Fibroblast of lung (primary cell): ENCODE data around the gene SH3D19. TPM values are rescaled to one million over a fixed set of nuclear protein-coding genes. Genes with fewer than 3 reads are reported as not detected.

ENCODE experiments used
- DNase-seq, 2 donors: peaks; one replicate each; pipeline versions ENCODE4 v3.0.0 to v3.0.0-alpha.2; 2010; ENCODE audit warnings: low read depth in 2 of 2
- H2AFZ ChIP-seq: 2 replicates; pipeline ENCODE4 v1.5.1; 2012; ENCODE audit warnings: low read length, control low read depth, inconsistent platforms
- H3K27ac ChIP-seq: 2 replicates; pipeline ENCODE4 v1.5.1; 2011; ENCODE audit warnings: low read length, control low read depth; ENCODE audit not compliant: insufficient read depth
- H3K27me3 ChIP-seq: 2 replicates; pipeline ENCODE4 v1.5.1; 2011; ENCODE audit warnings: mild to moderate bottlenecking, low read length; ENCODE audit not compliant: control insufficient read depth, insufficient read depth
- H3K36me3 ChIP-seq: 2 replicates; pipeline ENCODE4 v1.5.1; 2011; ENCODE audit warnings: low read length; ENCODE audit not compliant: control insufficient read depth, insufficient read depth
- H3K4me1 ChIP-seq: 2 replicates; pipeline ENCODE4 v1.5.1; 2011; ENCODE audit warnings: low read length; ENCODE audit not compliant: control insufficient read depth, insufficient read depth; ENCODE audit errors: extremely low read depth
- H3K4me2 ChIP-seq: 2 replicates; pipeline ENCODE4 v1.5.1; 2011; ENCODE audit warnings: low read length, control low read depth; ENCODE audit not compliant: insufficient read depth; ENCODE audit errors: extremely low read depth
- H3K4me3 ChIP-seq, 4 experiments: fragments of 200-600 bp in 1 of 4; sonication (generic) in 1 of 4; replicated peaks in 1 of 4; 2 replicates each; pipeline ENCODE4 v1.5.1; 2011 to 2016; ENCODE audit warnings: low read length in 4 of 4, low read depth in 3 of 4, mild to moderate bottlenecking in 3 of 4, control low read depth in 2 of 4, inconsistent platforms in 1 of 4, mixed read lengths in 1 of 4; ENCODE audit not compliant: insufficient read depth in 1 of 4; ENCODE audit errors: control extremely low read depth in 1 of 4
- H3K79me2 ChIP-seq: 2 replicates; pipeline ENCODE4 v1.5.1; 2012; ENCODE audit warnings: mild to moderate bottlenecking, low read length, inconsistent platforms; ENCODE audit not compliant: control insufficient read depth, insufficient read depth
- H3K9ac ChIP-seq: 2 replicates; pipeline ENCODE4 v1.5.1; 2011; ENCODE audit warnings: mild to moderate bottlenecking, low read length, control low read depth; ENCODE audit not compliant: insufficient read depth
- H3K9me3 ChIP-seq: 2 replicates; pipeline ENCODE4 v1.5.1; 2012; ENCODE audit warnings: low read depth, low read length; ENCODE audit not compliant: control insufficient read depth, insufficient read depth
- H4K20me1 ChIP-seq: 2 replicates; pipeline ENCODE4 v1.5.1; 2011; ENCODE audit warnings: low read length; ENCODE audit not compliant: control insufficient read depth, insufficient read depth; ENCODE audit errors: extremely low read depth
- CTCF ChIP-seq, 2 donors: IDR thresholded peaks in 1 of 2; conservative IDR thresholded peaks in 1 of 2; 1 replicate in 1 of 2; 2 replicates in 1 of 2; pipeline ENCODE4 v1.5.1; 2011 to 2012; ENCODE audit warnings: low read length in 2 of 2, control low read depth in 1 of 2, inconsistent platforms in 1 of 2, low read depth in 1 of 2, mild to moderate bottlenecking in 1 of 2
- EZH2 ChIP-seq: IDR thresholded peaks from 2 replicates; pipeline ENCODE4 v1.5.1; 2012; ENCODE audit warnings: low read length, control low read depth, mild to moderate bottlenecking; ENCODE audit errors: missing control alignments
- polyA plus RNA-seq, 2 donors: library from polyadenylated mRNA; depleted of rRNA in 1 of 2; stranded (reverse) in 1 of 2; unstranded in 1 of 2; fragments of >200 nt; gene quantifications; 2 replicates each; pipeline ENCODE4 v1.2.1, GENCODE V29; 2011 to 2012; ENCODE audit warnings: missing spikeins in 1 of 2
- total RNA-seq: library from RNA; depleted of rRNA; stranded (reverse); fragments of >200 nt; gene quantifications from 2 replicates; pipeline ENCODE4 v1.2.1, GENCODE V29; 2014

The SH3D19 gene
- total and polyA plus RNA-seq, 2 donors (not counting 1 experiment from before 2014, with no cell fraction given): 31.4 to 41.3 TPM

- DNase-seq: peak; percentile 45 to 75
- Histone ChIP-seq H3K4me1 (no peaks in the 10 kb centered on the region), H2AFZ (peak overlapping the region; percentile 43), H3K27ac (no peak overlapping the region), H3K9ac (no peak overlapping the region), H3K4me3 (peak overlapping the region; percentile 31 to 74 (median 54)), H3K9me3 (no peaks in the 10 kb centered on the region), H3K4me2 (peak overlapping the region; percentile 85), H3K36me3 (no peaks in the 10 kb centered on the region), H3K27me3 (no peaks in the 10 kb centered on the region), H4K20me1 (no peaks in the 10 kb centered on the region), H3K79me2 (no peaks in the 10 kb centered on the region)
- no peak for TF ChIP-seq CTCF (conservative IDR thresholded peaks at IDR 0.05 in 1 of 2, IDR thresholded peaks at IDR 0.05 in 1 of 2; ENCODE audit: low read depth in 1 of 2, low read length in 2 of 2)
- no peak for TF ChIP-seq EZH2
These were observed 674 bp downstream of the SH3D19 start for GRCh38 chr4:151324752-151325110.

GRCh38 chr4:151324124-151324751 lies 1.2 kb downstream of the SH3D19 start:
- H3K4me2 ChIP-seq: no peak overlapping the region

DNA sequence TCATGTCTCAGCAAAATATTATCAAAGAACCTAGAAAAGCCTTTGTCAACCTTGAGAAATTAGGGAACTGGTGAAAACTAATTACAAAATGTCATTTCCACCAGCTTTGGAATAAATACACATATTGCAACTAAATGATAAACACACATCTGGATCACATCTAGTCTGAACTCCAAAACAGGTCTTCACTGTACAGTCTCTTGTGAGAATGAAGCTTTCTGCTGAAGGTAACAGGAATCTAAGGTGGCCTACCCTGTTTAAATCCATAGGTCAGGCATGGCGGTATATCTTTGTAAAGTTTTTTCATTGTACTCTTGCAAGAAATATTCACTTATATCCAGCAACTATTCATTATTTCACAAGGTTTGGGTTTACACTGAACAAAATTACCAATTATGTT lies 1.7 kb downstream of the SH3D19 start:
- no peak for DNase-seq
- Histone ChIP-seq H3K79me2 (no peaks in the 10 kb centered on the region), H3K9ac (no peak overlapping the region), H2AFZ (no peak overlapping the region), H3K4me3 (peak overlapping the region in 1 of 4 experiments; percentile 74), H3K27ac (no peak overlapping the region), H4K20me1 (no peaks in the 10 kb centered on the region), H3K36me3 (no peaks in the 10 kb centered on the region), H3K4me2 (no peak overlapping the region), H3K27me3 (no peaks in the 10 kb centered on the region), H3K4me1 (no peaks in the 10 kb centered on the region), H3K9me3 (no peaks in the 10 kb centered on the region)
- TF ChIP-seq CTCF (conservative IDR thresholded peaks at IDR 0.05 in 1 of 2, IDR thresholded peaks at IDR 0.05 in 1 of 2; ENCODE audit: low read depth in 1 of 2, low read length in 2 of 2) (no peak), EZH2 (no peak)

More at GRCh38 chr4:151324124-151324751, 1.2 kb downstream of the SH3D19 start:
- no peaks in the 10 kb centered on the region for H3K79me2 ChIP-seq
- peak in 1 of 2 donors; percentile 17 for DNase-seq
- H3K27ac ChIP-seq: no peak overlapping the region
- H3K4me1 ChIP-seq: no peaks in the 10 kb centered on the region
- no peak overlapping the region for H2AFZ ChIP-seq
- peak overlapping the region in 2 of 4 experiments; percentile 56 to 74 for H3K4me3 ChIP-seq
- H4K20me1 ChIP-seq: no peaks in the 10 kb centered on the region
- H3K27me3 ChIP-seq: no peaks in the 10 kb centered on the region
- no peaks in the 10 kb centered on the region for H3K36me3 ChIP-seq
- no peak for TF ChIP-seq CTCF (conservative IDR thresholded peaks at IDR 0.05 in 1 of 2, IDR thresholded peaks at IDR 0.05 in 1 of 2; ENCODE audit: low read depth in 1 of 2, low read length in 2 of 2)
- TF ChIP-seq EZH2: no peak
- no peak overlapping the region for H3K9ac ChIP-seq
- H3K9me3 ChIP-seq: no peaks in the 10 kb centered on the region
